ENCODE measurements around the gene PANK2. TPM values are rescaled to one million over a fixed set of nuclear protein-coding genes. Genes with fewer than 3 reads are reported as not detected.

The PANK2 gene
- total and polyA plus RNA-seq, 2 experiments from 2014 or later: 36.1 to 72.0 TPM

DNA sequence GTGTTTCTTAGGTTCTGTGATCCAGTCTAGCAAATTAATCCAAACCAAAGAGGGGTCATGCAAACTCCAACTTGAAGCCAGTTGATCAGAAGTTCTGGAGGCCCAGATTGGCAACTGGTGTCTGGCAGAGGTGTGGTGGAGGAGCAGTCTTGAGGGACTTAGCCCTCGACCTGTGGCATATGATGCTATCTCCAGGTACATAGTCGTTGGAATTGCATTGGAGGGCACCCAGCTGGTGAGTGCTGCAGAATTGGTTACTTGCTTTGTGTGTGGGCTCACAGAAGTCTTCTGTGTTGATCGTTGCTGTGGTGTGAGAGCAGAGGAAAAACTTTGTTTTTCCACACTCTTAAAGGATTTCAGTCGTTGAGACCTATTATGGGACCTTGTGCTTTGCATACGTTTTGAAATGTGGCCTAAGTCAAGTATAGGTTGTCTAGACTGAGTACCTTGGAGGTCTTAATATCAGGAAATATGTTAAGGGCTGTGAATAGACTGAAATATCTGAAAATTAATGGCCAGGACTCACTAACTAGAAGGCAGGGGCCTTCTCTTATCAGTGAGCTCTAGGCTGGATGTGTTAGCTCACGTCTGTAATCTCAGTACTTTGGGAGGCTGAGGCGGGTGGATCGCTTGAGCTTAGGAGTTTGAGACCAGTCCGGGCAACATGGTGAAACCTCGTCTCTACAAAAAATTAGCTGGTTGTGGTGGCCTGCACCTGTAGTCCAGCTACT, 7.8 kb downstream of the PANK2 start:
- H2AFZ ChIP-seq: no peak overlapping the region
- H3K4me2 ChIP-seq: peak overlapping the region; percentile 27; the same call in 1 of the 2 replicates
- H3K4me3 Mint-ChIP-seq: no peak overlapping the region; the same call in 2 of the 3 replicates
- H3K27ac Mint-ChIP-seq: peak overlapping the region; percentile 17; the same call in 1 of the 2 replicates
- H3K79me2 ChIP-seq (replicated peaks; ENCODE audit: insufficient read depth): peaks cover 100% of the 10 kb centered on the region
- TF ChIP-seq STAT1 (IDR thresholded peaks at IDR 0.05; ENCODE audit: unreplicated experiment): no peak
- TF ChIP-seq, protein P1, sequence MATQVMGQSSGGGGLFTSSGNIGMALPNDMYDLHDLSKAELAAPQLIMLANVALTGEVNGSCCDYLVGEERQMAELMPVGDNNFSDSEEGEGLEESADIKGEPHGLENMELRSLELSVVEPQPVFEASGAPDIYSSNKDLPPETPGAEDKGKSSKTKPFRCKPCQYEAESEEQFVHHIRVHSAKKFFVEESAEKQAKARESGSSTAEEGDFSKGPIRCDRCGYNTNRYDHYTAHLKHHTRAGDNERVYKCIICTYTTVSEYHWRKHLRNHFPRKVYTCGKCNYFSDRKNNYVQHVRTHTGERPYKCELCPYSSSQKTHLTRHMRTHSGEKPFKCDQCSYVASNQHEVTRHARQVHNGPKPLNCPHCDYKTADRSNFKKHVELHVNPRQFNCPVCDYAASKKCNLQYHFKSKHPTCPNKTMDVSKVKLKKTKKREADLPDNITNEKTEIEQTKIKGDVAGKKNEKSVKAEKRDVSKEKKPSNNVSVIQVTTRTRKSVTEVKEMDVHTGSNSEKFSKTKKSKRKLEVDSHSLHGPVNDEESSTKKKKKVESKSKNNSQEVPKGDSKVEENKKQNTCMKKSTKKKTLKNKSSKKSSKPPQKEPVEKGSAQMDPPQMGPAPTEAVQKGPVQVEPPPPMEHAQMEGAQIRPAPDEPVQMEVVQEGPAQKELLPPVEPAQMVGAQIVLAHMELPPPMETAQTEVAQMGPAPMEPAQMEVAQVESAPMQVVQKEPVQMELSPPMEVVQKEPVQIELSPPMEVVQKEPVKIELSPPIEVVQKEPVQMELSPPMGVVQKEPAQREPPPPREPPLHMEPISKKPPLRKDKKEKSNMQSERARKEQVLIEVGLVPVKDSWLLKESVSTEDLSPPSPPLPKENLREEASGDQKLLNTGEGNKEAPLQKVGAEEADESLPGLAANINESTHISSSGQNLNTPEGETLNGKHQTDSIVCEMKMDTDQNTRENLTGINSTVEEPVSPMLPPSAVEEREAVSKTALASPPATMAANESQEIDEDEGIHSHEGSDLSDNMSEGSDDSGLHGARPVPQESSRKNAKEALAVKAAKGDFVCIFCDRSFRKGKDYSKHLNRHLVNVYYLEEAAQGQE (IDR thresholded peaks at IDR 0.05; ENCODE audit: unreplicated experiment): no peak
- TF ChIP-seq POLR2AphosphoS5 (IDR thresholded peaks at IDR 0.05; ENCODE audit: low read depth): no peak
- no peak for TF ChIP-seq EZH2 (IDR thresholded peaks at IDR 0.05; ENCODE audit: low read depth, unreplicated experiment)
- no peak for TF ChIP-seq ZNF331 (CRISPR knock-in tag; IDR thresholded peaks at IDR 0.05; ENCODE audit: low read depth)
- no peak for TF ChIP-seq CREB1 (CRISPR knock-in tag; IDR thresholded peaks at IDR 0.05; ENCODE audit: low read depth)
- TF ChIP-seq, protein P2, sequence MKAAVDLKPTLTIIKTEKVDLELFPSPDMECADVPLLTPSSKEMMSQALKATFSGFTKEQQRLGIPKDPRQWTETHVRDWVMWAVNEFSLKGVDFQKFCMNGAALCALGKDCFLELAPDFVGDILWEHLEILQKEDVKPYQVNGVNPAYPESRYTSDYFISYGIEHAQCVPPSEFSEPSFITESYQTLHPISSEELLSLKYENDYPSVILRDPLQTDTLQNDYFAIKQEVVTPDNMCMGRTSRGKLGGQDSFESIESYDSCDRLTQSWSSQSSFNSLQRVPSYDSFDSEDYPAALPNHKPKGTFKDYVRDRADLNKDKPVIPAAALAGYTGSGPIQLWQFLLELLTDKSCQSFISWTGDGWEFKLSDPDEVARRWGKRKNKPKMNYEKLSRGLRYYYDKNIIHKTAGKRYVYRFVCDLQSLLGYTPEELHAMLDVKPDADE (IDR thresholded peaks at IDR 0.05): no peak
- no peak for TF ChIP-seq NANOG (IDR thresholded peaks at IDR 0.05; ENCODE audit: borderline replicate concordance)
- TF ChIP-seq, protein P3, sequence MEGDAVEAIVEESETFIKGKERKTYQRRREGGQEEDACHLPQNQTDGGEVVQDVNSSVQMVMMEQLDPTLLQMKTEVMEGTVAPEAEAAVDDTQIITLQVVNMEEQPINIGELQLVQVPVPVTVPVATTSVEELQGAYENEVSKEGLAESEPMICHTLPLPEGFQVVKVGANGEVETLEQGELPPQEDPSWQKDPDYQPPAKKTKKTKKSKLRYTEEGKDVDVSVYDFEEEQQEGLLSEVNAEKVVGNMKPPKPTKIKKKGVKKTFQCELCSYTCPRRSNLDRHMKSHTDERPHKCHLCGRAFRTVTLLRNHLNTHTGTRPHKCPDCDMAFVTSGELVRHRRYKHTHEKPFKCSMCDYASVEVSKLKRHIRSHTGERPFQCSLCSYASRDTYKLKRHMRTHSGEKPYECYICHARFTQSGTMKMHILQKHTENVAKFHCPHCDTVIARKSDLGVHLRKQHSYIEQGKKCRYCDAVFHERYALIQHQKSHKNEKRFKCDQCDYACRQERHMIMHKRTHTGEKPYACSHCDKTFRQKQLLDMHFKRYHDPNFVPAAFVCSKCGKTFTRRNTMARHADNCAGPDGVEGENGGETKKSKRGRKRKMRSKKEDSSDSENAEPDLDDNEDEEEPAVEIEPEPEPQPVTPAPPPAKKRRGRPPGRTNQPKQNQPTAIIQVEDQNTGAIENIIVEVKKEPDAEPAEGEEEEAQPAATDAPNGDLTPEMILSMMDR (conservative IDR thresholded peaks at IDR 0.05; ENCODE audit: low read depth in 2 of 2): no peak
- no peak for TF ChIP-seq JUNB (IDR thresholded peaks at IDR 0.05; ENCODE audit: unreplicated experiment)
- TF ChIP-seq ZNF114 (CRISPR knock-in tag; IDR thresholded peaks at IDR 0.05): no peak
- TF ChIP-seq, protein P4, sequence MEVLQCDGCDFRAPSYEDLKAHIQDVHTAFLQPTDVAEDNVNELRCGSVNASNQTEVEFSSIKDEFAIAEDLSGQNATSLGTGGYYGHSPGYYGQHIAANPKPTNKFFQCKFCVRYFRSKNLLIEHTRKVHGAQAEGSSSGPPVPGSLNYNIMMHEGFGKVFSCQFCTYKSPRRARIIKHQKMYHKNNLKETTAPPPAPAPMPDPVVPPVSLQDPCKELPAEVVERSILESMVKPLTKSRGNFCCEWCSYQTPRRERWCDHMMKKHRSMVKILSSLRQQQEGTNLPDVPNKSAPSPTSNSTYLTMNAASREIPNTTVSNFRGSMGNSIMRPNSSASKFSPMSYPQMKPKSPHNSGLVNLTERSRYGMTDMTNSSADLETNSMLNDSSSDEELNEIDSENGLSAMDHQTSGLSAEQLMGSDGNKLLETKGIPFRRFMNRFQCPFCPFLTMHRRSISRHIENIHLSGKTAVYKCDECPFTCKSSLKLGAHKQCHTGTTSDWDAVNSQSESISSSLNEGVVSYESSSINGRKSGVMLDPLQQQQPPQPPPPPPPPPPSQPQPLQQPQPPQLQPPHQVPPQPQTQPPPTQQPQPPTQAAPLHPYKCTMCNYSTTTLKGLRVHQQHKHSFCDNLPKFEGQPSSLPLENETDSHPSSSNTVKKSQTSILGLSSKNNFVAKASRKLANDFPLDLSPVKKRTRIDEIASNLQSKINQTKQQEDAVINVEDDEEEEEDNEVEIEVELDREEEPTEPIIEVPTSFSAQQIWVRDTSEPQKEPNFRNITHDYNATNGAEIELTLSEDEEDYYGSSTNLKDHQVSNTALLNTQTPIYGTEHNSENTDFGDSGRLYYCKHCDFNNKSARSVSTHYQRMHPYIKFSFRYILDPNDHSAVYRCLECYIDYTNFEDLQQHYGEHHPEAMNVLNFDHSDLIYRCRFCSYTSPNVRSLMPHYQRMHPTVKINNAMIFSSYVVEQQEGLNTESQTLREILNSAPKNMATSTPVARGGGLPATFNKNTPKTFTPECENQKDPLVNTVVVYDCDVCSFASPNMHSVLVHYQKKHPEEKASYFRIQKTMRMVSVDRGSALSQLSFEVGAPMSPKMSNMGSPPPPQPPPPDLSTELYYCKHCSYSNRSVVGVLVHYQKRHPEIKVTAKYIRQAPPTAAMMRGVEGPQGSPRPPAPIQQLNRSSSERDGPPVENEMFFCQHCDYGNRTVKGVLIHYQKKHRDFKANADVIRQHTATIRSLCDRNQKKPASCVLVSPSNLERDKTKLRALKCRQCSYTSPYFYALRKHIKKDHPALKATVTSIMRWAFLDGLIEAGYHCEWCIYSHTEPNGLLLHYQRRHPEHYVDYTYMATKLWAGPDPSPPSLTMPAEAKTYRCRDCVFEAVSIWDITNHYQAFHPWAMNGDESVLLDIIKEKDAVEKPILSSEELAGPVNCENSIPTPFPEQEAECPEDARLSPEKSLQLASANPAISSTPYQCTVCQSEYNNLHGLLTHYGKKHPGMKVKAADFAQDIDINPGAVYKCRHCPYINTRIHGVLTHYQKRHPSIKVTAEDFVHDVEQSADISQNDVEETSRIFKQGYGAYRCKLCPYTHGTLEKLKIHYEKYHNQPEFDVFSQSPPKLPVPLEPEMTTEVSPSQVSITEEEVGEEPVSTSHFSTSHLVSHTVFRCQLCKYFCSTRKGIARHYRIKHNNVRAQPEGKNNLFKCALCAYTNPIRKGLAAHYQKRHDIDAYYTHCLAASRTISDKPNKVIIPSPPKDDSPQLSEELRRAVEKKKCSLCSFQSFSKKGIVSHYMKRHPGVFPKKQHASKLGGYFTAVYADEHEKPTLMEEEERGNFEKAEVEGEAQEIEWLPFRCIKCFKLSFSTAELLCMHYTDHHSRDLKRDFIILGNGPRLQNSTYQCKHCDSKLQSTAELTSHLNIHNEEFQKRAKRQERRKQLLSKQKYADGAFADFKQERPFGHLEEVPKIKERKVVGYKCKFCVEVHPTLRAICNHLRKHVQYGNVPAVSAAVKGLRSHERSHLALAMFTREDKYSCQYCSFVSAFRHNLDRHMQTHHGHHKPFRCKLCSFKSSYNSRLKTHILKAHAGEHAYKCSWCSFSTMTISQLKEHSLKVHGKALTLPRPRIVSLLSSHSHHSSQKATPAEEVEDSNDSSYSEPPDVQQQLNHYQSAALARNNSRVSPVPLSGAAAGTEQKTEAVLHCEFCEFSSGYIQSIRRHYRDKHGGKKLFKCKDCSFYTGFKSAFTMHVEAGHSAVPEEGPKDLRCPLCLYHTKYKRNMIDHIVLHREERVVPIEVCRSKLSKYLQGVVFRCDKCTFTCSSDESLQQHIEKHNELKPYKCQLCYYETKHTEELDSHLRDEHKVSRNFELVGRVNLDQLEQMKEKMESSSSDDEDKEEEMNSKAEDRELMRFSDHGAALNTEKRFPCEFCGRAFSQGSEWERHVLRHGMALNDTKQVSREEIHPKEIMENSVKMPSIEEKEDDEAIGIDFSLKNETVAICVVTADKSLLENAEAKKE (CRISPR knock-in tag; IDR thresholded peaks at IDR 0.05): no peak
- TF ChIP-seq EZH2phosphoT487 (IDR thresholded peaks at IDR 0.05; ENCODE audit: unreplicated experiment): no peak
- ATAC-seq (no peak), DNase-seq (ENCODE audit: low spot score) (no peak)
- peaks cover 42% of the 10 kb centered on the region for H3K4me1 ChIP-seq (ENCODE audit: insufficient read depth)
- H4K20me1 ChIP-seq (replicated peaks; ENCODE audit: insufficient read depth): peaks cover 98% of the 10 kb centered on the region
- H3K9me2 ChIP-seq (ENCODE audit: insufficient read depth): no peaks in the 10 kb centered on the region
- 0 out of 2 replicates have a peak, but pooled peaks cover 11% of the 10 kb centered on the region for H3F3A ChIP-seq (replicated peaks; ENCODE audit: low read depth)
- H3K27me3 Mint-ChIP-seq (ENCODE audit: insufficient read depth, low read depth, poor library complexity): peaks cover 5% of the 10 kb centered on the region
- no peaks in the 10 kb centered on the region for H3K9me3 Mint-ChIP-seq
- peaks cover 40% of the 10 kb centered on the region for H3K4me1 Mint-ChIP-seq
- H3K36me3 ChIP-seq (ENCODE audit: insufficient read depth): 0 out of 2 replicates have a peak, but pooled peaks cover 7% of the 10 kb centered on the region
- no peaks in the 10 kb centered on the region for H3K27me3 ChIP-seq (ENCODE audit: insufficient read depth)
- peaks cover 46% of the 10 kb centered on the region for H3K36me3 Mint-ChIP-seq (ENCODE audit: low read depth)
- no peak overlapping the region for H3K4me3 ChIP-seq
- H3K27ac ChIP-seq (ENCODE audit: low read depth): peak overlapping the region; percentile 61; the same call in 1 of the 2 replicates

All from GM23338 (cell line).